Stimulated activated CD8-positive, alpha-beta memory T cell treated with anti-CD3 and anti-CD28 coated beads, Interleukin-12 subunit alpha, Interleukin-12 subunit beta, amount 100 ng/mL, for 24 hours (primary cell): Measurements from ENCODE around the gene MPST.
A peak's percentile ranks its signal among the peaks of the same experiment; 100 is the strongest.
"Not testable (repeated sequence)": the region's sequence is repeated elsewhere in the genome, so short reads cannot be mapped to it uniquely, and the experiment has no call there.

Experiments
- DNase-seq: peaks from one replicate; pipeline ENCODE4 v3.0.0-alpha.2; 2020; ENCODE audit errors: extremely low read depth

MPST gene

GRCh38 chr22:37019309-37020191, at the start of gene MPST, which contains the start of gene TST:
Gene MPST (plus strand): TSS chr22:37019742. CDS start chr22:37019837, 95 bp downstream.
Gene TST (minus strand): TSS chr22:37019447. CDS start chr22:37018732, 715 bp downstream.
- no peak for DNase-seq

DNA sequence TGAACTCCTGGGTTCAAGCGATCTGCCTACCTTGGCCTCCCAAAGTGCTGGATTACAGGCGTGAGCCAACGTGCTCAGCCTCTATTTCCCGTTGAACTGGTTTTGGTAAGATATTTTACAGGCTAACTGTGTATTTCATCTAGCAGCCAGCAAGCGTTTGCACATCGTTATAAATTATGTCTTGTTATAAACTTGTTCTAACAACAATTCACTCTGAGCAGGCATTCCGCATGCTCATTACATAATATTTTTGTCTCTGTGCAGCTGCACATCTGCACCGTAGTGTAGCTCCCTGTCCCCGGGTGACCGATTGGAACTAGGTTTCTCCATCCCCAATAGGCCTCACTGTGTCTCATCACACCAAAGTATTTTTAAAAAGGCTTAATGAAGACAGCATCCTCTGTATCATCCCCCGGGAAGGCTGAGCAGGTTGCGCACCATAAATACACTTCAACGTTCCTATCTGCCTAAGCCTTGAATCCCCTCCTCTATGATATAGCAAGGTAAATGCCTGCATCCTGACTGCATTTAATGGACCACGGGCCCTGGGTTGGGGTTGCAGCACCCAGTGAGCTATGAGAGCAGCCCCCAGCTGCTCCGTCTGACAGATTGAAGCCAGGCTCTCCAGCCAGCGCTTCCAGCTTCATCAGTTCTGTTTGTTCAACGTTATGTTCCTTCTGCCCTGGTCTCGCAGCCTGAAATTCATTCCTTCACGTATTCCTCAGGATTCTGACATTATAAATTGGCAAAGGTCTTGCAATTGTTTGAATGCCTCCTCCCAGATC, 48.0 kb upstream of the MPST start:
- no peak for DNase-seq

DNA sequence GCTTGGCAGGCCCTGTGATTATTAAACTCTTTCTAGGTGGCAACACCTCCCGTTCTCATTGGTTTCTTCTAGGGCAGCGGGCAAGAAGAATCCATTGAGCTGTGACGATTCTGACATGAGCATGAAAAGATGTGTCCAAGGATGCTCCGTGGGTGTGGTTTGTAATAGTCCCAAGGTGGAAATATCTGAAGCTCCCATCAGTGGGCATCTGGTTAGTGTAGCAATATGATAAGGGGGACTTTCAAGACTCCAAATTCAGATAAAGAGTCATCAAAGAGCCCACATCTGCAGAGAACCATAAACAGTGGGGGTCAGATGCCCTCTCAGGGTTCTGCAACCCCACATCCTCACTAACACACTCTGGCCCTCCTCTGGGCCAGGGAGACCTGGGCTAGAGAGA, 42.9 kb upstream of the MPST start:
- no peak for DNase-seq

GRCh38 chr22:36977401-36977861, 42.1 kb upstream of the MPST start:
- DNase-seq: peak; percentile 54

GRCh38 chr22:36977947-36978660, 41.4 kb upstream of the MPST start:
- peak; percentile 71 for DNase-seq

GRCh38 chr22:36979016-36979910, 40.3 kb upstream of the MPST start:
- no peak for DNase-seq

- no peak for DNase-seq
Measured at GRCh38 chr22:36981247-36981775, 38.2 kb upstream of the MPST start.

DNA sequence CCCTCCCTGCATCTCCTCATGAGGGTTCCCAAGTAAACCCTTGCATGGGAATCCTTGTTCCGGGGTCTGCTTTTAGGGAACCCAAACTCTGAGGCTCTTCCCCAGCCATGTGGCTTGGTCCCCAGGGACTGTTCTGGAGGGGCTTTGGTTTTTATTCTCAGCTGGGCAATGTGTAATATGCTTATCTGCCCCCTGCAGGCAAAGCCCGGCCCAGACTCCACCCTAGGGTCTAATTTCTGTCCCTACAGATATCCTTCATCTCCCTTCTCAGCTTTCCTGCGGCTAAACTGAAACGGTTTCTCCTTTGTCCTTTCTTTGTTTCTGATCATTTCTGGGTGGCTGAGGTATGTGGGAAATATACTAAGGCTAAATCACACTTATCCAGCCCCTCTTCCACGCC, 37.4 kb upstream of the MPST start:
- no peak for DNase-seq

DNA sequence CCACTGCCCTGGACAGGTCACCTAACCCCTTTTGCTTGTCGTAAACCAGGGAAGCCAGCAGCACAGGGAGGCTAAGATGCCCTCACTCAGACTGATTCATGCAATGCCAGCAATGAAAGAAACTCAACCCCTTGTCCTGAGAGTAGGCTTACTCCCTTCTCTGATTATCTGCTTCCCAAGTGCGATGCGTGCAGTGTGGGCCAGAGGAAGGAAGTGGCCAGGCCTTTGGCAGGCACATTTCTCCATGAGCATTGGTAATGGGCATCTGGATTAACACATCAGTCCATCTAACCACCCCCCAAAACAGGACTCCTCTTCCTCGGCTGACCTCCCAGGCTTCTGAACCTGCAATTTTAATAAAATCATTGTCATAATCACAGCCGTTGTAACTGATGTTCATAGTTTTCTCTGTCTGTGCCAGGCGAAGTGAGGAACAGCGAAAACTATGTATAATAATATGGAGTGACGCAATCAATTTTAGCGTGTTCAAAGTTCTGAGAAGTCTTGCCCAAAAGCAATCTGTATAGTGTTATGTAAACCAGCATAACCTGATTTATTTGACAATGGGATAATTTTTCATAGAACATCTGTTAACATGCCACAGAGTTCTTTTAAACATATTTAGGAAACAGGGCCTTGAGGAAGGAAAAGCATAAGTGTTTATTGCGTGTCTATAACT, 34.2 kb upstream of the MPST start:
- DNase-seq: no peak

DNA sequence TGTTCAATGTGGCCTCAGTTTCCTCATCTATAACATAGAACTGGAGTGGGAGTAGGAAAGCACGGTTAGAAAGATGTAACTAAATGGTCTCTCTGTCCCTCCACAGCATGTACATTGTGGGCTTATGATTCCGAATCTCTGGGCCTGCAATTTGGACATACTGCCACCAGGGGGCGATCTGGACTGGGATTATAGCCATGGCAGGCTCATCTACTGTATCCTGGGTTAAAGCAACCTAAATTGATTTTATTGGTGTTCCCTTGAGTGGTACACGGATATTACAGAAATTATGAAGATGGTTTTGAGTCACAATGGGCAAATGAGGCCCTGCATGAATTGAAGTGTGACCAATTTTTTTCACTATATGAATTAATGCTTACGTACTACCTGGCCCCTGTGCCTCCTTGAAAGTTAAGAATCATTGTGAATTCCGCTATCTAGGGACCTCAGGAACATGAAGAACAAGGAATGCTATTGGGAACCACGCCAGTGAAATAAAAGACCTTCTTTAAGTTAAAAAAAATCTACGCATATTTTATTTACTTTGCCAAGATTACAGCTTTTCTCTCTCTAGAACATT, 33.2 kb upstream of the MPST start:
- DNase-seq: peak; percentile 14

DNA sequence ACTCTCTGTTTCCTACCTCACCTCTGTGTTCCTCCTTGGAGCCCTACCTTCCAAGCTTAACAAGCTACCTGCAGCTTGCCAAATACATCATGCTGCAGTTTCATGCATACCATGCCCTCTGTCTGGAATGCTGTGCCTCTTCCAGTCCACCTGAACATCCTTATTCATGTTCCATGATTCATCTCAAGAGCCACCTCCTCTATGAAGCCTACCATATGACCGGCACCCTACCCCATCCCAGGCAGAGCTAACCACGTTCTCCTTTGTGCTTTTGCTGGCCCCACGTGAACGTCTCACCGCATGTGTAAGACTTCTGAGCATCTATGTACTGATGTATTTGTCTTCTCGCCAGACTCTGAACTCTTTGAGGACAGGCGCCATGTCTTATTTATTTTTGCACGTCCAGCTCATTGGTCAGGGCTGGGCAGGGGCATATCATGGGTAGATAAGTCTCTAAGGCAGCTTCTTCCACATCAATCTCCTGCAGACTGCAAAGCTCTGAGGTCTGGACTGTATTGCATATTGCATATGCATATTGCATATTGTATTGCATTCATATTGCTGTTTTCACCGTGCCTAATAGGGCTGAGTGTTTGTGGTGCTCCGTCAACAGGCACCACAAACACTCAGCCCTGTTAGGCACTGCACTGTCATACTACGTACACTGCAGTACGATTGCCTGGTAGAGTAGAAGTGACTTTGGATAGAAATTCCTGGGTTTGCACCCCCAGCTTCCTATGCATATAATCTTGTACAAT, 31.3 kb upstream of the MPST start:
- DNase-seq: no peak

DNA sequence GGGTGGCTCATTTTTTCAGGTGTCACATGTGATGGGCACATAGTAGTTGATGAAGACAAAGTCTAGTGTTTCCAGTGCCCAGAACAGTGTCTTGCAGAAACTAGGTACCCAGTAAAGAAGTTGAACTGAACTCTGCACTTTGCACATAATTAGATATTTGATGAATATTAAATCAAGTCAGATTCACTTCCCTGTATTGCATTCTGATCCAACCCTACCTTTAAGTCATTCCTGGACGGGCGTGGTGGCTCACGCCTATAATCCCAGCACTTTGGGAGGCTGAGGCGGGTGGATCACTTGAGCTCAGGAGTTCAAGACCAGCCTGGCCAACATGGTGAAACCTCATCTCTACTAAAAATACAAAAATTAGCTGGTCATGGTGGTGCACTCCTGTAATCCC, 30.5 kb upstream of the MPST start:
- not testable (repeated sequence) for DNase-seq

DNA sequence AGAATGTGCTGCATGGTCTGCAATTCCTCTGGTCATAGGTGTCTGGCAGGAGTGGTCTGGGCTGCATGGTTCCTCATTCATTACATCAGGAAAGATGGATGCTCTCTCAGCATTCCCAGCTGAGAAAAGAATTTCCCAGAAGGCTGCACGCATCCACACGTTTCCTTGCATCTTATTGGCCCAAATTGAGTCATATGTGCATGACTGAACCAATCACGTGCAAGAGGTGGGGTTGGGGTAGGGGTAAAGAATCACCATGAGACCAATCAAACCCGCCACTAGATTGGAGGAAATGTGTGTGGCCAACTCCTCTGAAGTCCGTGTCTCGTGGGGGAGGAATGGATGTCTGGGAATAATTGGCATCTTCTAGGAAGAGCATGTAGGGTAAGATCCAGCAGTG, 29.1 kb upstream of the MPST start:
- DNase-seq: no peak

- DNase-seq: no peak
Measured at GRCh38 chr22:36991206-36991605, 28.3 kb upstream of the MPST start.

DNA sequence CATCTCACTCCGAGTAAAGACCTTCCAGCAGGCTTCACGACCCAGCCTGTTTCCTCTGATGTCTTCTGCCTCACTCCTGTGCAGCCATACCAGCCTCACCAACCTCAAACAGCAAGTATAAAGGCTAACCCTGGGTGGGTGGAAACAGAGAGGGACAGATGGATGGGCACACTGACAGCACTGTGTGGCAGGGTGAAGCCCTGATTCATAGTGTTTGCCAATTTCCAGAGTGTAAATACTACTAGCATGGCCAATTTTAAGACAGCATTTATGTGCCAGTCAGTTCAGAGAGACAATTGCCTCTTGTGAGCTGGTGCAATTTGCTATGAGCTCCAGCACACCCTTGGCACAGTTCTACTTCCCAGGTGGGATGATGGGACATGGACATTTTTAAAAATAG, 21.8 kb upstream of the MPST start:
- no peak for DNase-seq

DNA sequence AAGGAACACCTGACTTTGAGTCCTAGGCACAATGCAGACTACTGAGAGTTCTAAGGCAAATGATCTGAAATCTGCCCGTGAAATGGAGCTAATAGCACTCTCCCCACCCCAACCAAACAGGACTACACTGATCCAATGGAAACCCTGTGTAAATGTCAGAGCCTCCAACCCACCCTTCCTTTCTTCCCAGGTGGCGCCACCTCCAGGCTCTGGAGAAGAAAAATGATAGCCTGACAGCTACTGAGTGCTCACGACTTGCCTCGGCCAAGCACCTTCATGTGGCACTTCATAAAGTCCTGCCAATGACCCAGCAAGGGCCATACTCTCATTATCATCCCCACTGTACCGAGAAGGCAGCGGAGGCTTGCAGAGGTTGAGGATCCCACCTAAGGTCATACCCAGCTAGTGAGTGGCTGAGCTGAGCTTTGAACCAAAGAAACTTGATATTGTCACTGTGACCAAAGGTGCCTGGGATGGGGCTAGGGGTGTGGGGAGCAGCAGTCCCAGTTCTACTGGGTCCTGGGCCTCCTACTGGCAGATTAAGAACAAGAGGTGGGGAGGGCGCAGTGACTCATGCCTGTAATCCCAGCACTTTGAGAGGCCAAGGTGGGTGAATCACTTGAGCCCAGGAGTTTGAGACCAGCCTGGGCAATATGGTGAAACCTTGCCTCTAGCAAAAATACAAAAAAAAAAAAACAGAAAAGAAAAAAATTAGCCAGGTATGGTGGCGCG, 20.8 kb upstream of the MPST start:
- DNase-seq: no peak

- DNase-seq: no peak
Measured at GRCh38 chr22:36999463-36999862, 20.1 kb upstream of the MPST start.
